D721Med (cell line): ENCODE results near the gene TUBGCP2.

Experiments used
- DNase-seq: peaks from one replicate; pipeline ENCODE4 v3.0.0; 2011; ENCODE audit warnings: low spot score; ENCODE audit not compliant: insufficient read length
- FAIRE-seq: peaks from 2 replicates; lab custom pipeline; 2011; peaks lifted over from hg19 to GRCh38; lab: Jason Lieb, UNC
- TF ChIP-seq, protein P1 (sequence below): IDR thresholded peaks from 2 replicates; pipeline ENCODE4 v1.5.1; 2012; ENCODE audit warnings: mild to moderate bottlenecking, control low read depth; ENCODE audit not compliant: insufficient read depth; ENCODE audit errors: missing control alignments

TUBGCP2 gene

DNA sequence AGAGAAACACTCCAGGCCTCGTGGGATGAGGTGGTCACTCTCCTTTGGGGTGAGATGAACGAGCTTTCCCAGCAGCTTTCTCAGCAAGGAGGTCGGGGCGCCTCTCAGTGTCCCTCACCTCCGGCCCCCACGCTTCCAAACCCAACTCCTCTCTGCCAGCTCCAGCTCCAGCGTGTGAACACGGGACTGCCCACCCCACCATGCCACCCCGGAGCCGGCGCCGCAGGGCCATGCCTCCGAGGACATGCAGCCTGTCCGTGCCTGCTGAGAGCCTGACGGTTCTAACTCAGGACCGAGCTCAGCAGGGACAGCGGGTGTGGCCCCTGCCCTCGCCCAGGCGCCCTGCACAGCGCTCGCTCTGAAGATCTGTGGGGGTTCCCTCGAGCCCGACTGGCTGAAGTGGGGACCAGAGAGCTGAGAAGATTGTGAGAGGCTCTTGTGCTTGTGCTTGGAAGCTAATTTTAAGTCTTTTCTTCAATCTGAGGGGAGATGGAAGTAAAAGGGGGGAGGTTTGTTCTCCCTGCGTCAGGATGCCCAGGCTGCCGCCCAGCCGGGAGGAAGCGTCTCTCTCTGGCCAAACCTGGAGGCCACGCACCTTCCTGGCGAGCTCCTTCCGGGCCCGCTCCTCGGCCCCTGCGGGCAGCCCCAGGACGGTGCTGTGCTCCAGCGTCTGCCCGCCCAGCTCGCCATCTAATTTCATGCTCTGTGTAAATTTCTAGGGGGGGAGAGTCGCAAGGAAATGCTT, 26.9 kb downstream of the TUBGCP2 start:
- DNase-seq: no peak
- TF ChIP-seq, protein P1, sequence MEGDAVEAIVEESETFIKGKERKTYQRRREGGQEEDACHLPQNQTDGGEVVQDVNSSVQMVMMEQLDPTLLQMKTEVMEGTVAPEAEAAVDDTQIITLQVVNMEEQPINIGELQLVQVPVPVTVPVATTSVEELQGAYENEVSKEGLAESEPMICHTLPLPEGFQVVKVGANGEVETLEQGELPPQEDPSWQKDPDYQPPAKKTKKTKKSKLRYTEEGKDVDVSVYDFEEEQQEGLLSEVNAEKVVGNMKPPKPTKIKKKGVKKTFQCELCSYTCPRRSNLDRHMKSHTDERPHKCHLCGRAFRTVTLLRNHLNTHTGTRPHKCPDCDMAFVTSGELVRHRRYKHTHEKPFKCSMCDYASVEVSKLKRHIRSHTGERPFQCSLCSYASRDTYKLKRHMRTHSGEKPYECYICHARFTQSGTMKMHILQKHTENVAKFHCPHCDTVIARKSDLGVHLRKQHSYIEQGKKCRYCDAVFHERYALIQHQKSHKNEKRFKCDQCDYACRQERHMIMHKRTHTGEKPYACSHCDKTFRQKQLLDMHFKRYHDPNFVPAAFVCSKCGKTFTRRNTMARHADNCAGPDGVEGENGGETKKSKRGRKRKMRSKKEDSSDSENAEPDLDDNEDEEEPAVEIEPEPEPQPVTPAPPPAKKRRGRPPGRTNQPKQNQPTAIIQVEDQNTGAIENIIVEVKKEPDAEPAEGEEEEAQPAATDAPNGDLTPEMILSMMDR: no peak
- no peak for FAIRE-seq

DNA sequence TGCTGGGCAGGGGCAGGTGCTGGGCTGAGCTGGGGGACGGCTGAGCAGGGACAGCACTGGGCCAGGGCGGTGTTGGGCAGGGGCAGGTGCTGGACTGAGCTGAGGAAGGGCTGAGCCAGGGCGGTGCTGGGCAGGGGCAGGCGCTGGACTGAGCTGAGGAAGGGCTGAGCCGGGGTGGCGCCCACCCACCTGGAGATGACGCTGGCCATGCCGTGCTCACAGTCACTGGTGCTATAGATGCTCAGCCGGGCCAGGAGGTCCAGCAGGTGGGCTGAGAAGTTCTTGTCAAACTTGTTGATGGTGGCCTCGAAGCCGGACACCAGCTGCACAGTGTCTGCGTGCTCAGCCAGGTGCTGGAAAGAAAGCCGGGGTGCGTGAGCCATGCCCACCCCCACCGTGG, 27.6 kb downstream of the TUBGCP2 start:
- TF ChIP-seq, protein P1: no peak
- DNase-seq: no peak
- FAIRE-seq: no peak

DNA sequence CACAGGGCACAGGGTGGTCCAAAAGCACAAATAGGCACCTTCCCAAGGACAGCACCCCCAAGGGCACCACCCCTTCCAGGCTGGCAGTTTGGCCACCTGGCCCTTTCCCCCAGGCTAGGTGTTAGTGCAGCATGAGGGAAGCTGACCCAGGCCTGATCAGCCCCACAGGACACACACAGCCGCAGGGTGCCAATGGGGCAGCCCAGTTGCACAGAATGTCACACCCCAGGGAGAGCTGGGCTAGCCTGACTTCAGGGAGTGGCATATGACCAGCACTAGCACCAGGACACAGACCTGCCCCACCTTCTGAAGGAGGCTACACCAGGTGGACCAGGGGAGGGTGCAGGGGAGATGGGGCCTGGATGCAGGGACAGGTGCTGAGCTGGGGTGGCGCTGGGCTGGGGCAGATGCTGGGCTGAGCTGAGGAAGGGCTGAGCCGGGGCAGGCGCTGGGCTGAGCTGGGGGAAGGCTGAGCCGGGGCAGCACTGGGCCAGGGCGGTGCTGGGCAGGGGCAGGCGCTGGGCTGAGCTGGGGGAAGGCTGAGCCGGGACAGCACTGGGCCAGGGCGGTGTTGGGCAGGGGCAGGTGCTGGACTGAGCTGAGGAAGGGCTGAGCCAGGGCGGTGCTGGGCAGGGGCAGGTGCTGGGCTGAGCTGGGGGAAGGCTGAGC, 28.1 kb downstream of the TUBGCP2 start:
- FAIRE-seq (no peak), DNase-seq (no peak)
- TF ChIP-seq, protein P1: no peak

DNA sequence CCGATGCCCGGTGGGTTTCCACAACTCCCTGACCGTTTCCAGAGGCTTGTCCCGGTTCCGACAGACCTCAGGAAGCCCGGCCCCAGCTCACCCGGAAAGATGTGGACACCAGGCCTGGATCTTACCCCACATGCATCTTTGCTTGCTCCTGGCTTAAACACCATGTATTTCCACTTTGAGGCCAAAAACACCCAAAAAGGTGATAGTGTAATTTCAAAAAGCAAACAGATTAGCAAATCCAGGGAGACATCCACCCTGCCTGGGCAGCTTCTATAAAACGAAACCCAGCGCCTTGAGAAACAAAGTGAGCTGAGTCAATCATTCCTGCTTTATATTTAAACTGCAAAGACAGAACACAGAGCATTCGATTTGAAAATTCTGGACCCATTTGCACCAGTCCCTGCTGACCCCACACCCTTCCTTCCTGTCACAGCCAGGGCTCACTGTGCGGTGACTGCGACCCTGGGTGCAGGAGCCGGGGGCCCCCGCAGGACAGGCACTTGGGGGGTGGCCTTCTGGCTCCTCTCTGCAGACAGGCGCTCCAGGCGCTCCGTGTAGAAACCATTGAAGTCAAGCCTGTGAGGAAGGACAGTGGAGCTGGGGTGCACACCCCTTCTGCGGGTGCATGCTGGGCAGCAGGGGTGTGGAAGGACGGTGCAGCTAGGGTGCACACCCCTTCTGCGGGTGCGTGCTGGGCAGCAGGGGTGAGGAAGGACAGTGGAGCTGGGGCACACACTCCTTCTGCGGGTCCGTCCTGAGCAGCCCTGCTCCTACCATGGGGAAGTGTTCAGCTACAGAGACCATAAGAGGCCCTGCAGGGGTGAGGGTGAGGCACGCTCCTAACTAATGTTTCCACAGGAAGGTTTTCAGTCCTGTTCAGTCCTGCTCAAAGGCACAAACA, 29.1 kb downstream of the TUBGCP2 start:
- no peak for FAIRE-seq

DNA sequence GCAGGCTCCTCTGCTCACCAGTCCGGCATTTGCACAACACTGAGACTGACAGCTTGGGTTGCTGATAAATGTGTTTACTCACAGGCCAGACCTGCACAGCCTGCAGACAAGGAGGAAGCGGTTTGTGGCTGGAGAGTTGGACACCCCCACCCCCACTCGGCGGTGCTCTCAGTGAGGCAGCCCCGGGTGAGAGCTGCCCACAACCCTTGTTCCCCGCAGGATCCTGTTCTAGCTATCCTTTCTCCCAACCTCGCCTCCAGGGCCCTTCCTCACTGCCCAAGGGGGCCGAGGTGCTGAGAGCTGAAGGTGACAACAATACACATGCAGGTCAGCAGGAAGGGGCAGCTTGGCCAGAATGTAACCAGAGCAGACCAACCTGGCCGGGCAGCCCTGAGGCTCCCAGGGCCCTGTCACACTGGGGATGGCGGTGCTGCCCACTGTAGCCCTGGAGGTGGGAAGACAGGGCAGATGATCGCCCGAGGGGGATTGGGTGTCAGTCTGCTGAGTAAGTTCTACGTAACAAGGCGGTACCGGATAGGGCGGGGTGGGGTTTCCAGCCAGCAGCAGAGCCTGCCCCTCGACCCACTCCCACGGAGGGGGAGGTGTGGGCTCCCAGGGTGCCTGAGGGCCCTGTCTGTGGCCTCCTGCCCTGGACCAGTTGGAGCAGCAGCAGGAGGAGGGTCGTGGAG, 30.0 kb downstream of the TUBGCP2 start:
- FAIRE-seq (no peak), DNase-seq (no peak)
- TF ChIP-seq, protein P1: no peak

More for the DNA sequence above, 29.1 kb downstream of the TUBGCP2 start:
- TF ChIP-seq, protein P1: no peak
- DNase-seq: no peak

DNA sequence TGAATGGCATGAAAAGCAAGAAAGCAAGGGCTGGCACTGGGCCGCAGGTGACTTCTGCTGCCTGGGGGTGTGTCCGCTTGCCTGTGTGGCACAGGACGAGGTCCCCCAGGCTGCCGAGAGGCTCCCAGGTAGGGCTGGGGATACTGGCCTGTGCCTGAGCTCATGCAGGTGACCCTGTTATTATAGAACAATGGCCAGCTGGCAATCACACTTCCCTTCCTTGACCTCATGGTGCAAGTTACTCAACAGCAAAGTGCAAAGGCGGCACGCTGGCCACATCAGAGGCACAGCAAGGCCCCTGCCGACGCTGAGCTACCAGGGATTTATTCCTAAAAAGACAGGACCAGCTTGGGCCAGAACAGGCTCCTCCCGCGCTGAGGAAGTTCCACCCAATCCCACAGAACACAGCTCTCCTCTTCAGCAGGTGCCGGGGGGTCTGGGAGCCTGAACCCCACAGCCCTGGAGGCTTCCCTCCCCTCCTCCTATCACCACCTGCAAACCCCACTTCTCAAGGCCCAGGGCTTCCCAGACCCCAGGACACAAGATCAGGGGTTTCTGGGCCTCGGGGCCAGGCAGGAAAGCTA, 30.6 kb downstream of the TUBGCP2 start:
- DNase-seq: no peak
- TF ChIP-seq, protein P1: no peak
- FAIRE-seq: no peak
